Uterus (tissue), 4 donors: ENCODE results near the gene FIGN. TPM values are rescaled to one million over a fixed set of nuclear protein-coding genes. Genes with fewer than 3 reads are reported as not detected.

Source experiments
- DNase-seq, 2 donors: peaks; one replicate each; pipeline ENCODE4 v3.0.0-alpha.2; 2019 to 2020
- H3K27ac ChIP-seq, 2 donors: fragments of 200-600 bp; sonication (generic); 1 replicate in 1 of 2; 2 replicates in 1 of 2; pipeline ENCODE4 v1.5.1; 2016 to 2018
- H3K27me3 ChIP-seq, 2 donors: fragments of 200-600 bp; sonication (generic); one replicate each; pipeline ENCODE4 v1.5.1; 2018 to 2019; ENCODE audit warnings: control low read depth in 1 of 2
- H3K36me3 ChIP-seq, 2 donors: fragments of 200-600 bp; sonication (generic); one replicate each; pipeline ENCODE4 v1.5.1; 2019; ENCODE audit warnings: control low read depth in 1 of 2
- H3K4me1 ChIP-seq, 2 donors: fragments of 200-600 bp; sonication (generic); one replicate each; pipeline ENCODE4 v1.5.1; 2018 to 2019; ENCODE audit warnings: control low read depth in 1 of 2
- H3K4me3 ChIP-seq, 2 donors: fragments of 200-600 bp; sonication (generic); 1 replicate in 1 of 2; 2 replicates in 1 of 2; pipeline ENCODE4 v1.5.1; 2018 to 2019; ENCODE audit warnings: mild to moderate bottlenecking in 1 of 2
- H3K9me3 ChIP-seq, 2 donors: fragments of 200-600 bp; sonication (generic); one replicate each; pipeline ENCODE4 v1.5.1; 2019; ENCODE audit warnings: control low read depth in 1 of 2
- CTCF ChIP-seq, 4 experiments: fragments of 200-600 bp in 2 of 4; fragments of 450-650 bp in 2 of 4; sonication (generic) in 2 of 4; IDR thresholded peaks; one replicate each; pipeline ENCODE4 v1.5.1; 2016 to 2019; ENCODE audit warnings: antibody characterized with exemption in 4 of 4, mild to moderate bottlenecking in 2 of 4, moderate library complexity in 1 of 4
- POLR2A ChIP-seq, 2 donors: fragments of 450-650 bp; IDR thresholded peaks; one replicate each; pipeline ENCODE4 v1.6.1; 2016; ENCODE audit warnings: antibody characterized with exemption in 2 of 2, mild to moderate bottlenecking in 1 of 2, moderate library complexity in 1 of 2
- intact Hi-C: fragments of 100-400 bp; cut with DNase I; formaldehyde crosslinking; loops from one replicate; pipeline ENCODE4 v1.15.1; 2023; ENCODE audit warnings: low total_unique reads
- total RNA-seq, 4 donors: library from RNA; depleted of rRNA in 3 of 4; stranded (reverse); fragments of >200 nt in 3 of 4; gene quantifications; one replicate each; pipeline versions ENCODE4 v1.1.0 to v1.2.4, GENCODE V29; 2014 to 2023
- donor health status: DM: yes; HTN: yes; CAD: no.

Gene FIGN
- total RNA-seq, 4 donors from 2014 or later = 1.8 to 9.8 (median 4.6) TPM

- no peaks in the 10 kb centered on the region for H3K36me3 ChIP-seq
- no peak overlapping the region for H3K4me3 ChIP-seq
- no peaks in the 10 kb centered on the region for H3K27me3 ChIP-seq
- TF ChIP-seq POLR2A (IDR thresholded peaks at IDR 0.05) (no peak), CTCF (IDR thresholded peaks at IDR 0.05) (no peak)
- no peak for DNase-seq
- no peaks in the 10 kb centered on the region for H3K4me1 ChIP-seq
- intact Hi-C loops = no loop called here
- H3K27ac ChIP-seq = no peak overlapping the region
- H3K9me3 ChIP-seq = no peaks in the 10 kb centered on the region
Measured at GRCh38 chr2:163711699-163712098, 24.1 kb downstream of the FIGN start.

GRCh38 chr2:163711258-163711657 is 24.6 kb downstream of the FIGN start:
- Histone ChIP-seq H3K4me3 (no peak overlapping the region), H3K36me3 (no peaks in the 10 kb centered on the region), H3K27me3 (no peaks in the 10 kb centered on the region), H3K4me1 (no peaks in the 10 kb centered on the region), H3K27ac (no peak overlapping the region), H3K9me3 (no peaks in the 10 kb centered on the region)
- intact Hi-C loops = no loop called here
- DNase-seq = no peak
- TF ChIP-seq POLR2A (IDR thresholded peaks at IDR 0.05) = no peak
- no peak for TF ChIP-seq CTCF (IDR thresholded peaks at IDR 0.05)

GRCh38 chr2:163709270-163709669 is 26.5 kb downstream of the FIGN start:
- TF ChIP-seq POLR2A (IDR thresholded peaks at IDR 0.05) (no peak), CTCF (IDR thresholded peaks at IDR 0.05) (no peak)
- H3K27ac ChIP-seq = no peak overlapping the region
- no peaks in the 10 kb centered on the region for H3K4me1 ChIP-seq
- DNase-seq = no peak
- intact Hi-C loops = no loop called here
- no peaks in the 10 kb centered on the region for H3K36me3 ChIP-seq
- H3K27me3 ChIP-seq = no peaks in the 10 kb centered on the region
- no peak overlapping the region for H3K4me3 ChIP-seq
- no peaks in the 10 kb centered on the region for H3K9me3 ChIP-seq

GRCh38 chr2:163708265-163708664 is 27.5 kb downstream of the FIGN start:
- intact Hi-C loops = no loop called here
- H3K4me1 ChIP-seq = no peaks in the 10 kb centered on the region
- no peak overlapping the region for H3K27ac ChIP-seq
- H3K27me3 ChIP-seq = no peaks in the 10 kb centered on the region
- TF ChIP-seq CTCF (IDR thresholded peaks at IDR 0.05) (no peak), POLR2A (IDR thresholded peaks at IDR 0.05) (no peak)
- H3K36me3 ChIP-seq = no peaks in the 10 kb centered on the region
- DNase-seq = no peak
- no peaks in the 10 kb centered on the region for H3K9me3 ChIP-seq
- H3K4me3 ChIP-seq = no peak overlapping the region

- Histone ChIP-seq H3K4me3 (no peak overlapping the region), H3K9me3 (no peaks in the 10 kb centered on the region), H3K36me3 (no peaks in the 10 kb centered on the region), H3K4me1 (no peaks in the 10 kb centered on the region), H3K27ac (no peak overlapping the region), H3K27me3 (no peaks in the 10 kb centered on the region)
- intact Hi-C loops = no loop called here
- TF ChIP-seq POLR2A (IDR thresholded peaks at IDR 0.05) (no peak), CTCF (IDR thresholded peaks at IDR 0.05) (no peak)
- DNase-seq = no peak
Measured at GRCh38 chr2:163703386-163703785, 32.4 kb downstream of the FIGN start.
